Endodermal cell (in vitro differentiated cells): Measurements from ENCODE around the gene PTPRN2. TPM values are rescaled to one million over a fixed set of nuclear protein-coding genes. Genes with fewer than 3 reads are reported as not detected.

ENCODE experiments used
- DNase-seq: peaks from one replicate; pipeline ENCODE4 v3.0.0-alpha.2; 2017
- H3K27ac ChIP-seq: 2 replicates; pipeline ENCODE4 v1.5.1; 2013; ENCODE audit warnings: mild to moderate bottlenecking, low read depth, low read length, moderate library complexity
- H3K27me3 ChIP-seq: 2 replicates; pipeline ENCODE4 v1.6.1; 2013; ENCODE audit warnings: mild to moderate bottlenecking, low read length, moderate library complexity; ENCODE audit not compliant: insufficient read depth, control insufficient read depth, poor library complexity, severe bottlenecking
- H3K36me3 ChIP-seq: 2 replicates; pipeline ENCODE4 v1.7.0; 2013; ENCODE audit warnings: mild to moderate bottlenecking, low read length, moderate library complexity; ENCODE audit not compliant: control insufficient read depth, insufficient read depth
- H3K4me1 ChIP-seq: one replicate; pipeline ENCODE4 v1.7.0; 2013; ENCODE audit warnings: low read length; ENCODE audit not compliant: control insufficient read depth, insufficient read depth
- H3K4me3 ChIP-seq: 2 replicates; pipeline ENCODE4 v1.5.1; 2013; ENCODE audit warnings: mild to moderate bottlenecking, low read length, moderate library complexity
- H3K9ac ChIP-seq: 2 replicates; pipeline ENCODE4 v1.6.1; 2013; ENCODE audit warnings: mild to moderate bottlenecking, low read length, moderate library complexity; ENCODE audit not compliant: poor library complexity, severe bottlenecking; ENCODE audit errors: extremely low read depth
- H3K9me3 ChIP-seq: 2 replicates; pipeline ENCODE4 v1.6.1; 2013; ENCODE audit warnings: mild to moderate bottlenecking, low read length, moderate library complexity; ENCODE audit not compliant: control insufficient read depth
- H3K27ac Mint-ChIP-seq: 2 replicates; pipeline ENCODE4 v1.8.0; 2020; ENCODE audit warnings: mixed read lengths
- H3K27me3 Mint-ChIP-seq: 2 replicates; pipeline ENCODE4 v1.8.0; 2021; ENCODE audit warnings: mild to moderate bottlenecking, mixed read lengths; ENCODE audit not compliant: insufficient read depth
- H3K36me3 Mint-ChIP-seq: 2 replicates; pipeline ENCODE4 v1.8.0; 2020; ENCODE audit warnings: low read depth, mixed read lengths
- H3K4me1 Mint-ChIP-seq: 2 replicates; pipeline ENCODE4 v1.8.0; 2020; ENCODE audit warnings: mixed read lengths
- H3K4me3 Mint-ChIP-seq: 2 replicates; pipeline ENCODE4 v1.8.0; 2020; ENCODE audit warnings: mild to moderate bottlenecking, moderate library complexity, mixed read lengths
- H3K9me3 Mint-ChIP-seq: 2 replicates; pipeline ENCODE4 v1.8.0; 2020; ENCODE audit warnings: mild to moderate bottlenecking, mixed read lengths
- CTCF ChIP-seq: fragments of 200-600 bp; sonication (generic); conservative IDR thresholded peaks from 2 replicates; pipeline ENCODE4 v1.5.0; 2021; ENCODE audit warnings: antibody characterized with exemption, mild to moderate bottlenecking
- WGBS, 2 experiments: methylation state at CpG; one replicate each; pipeline versions ENCODE4 v1.1.5 to v1.1.7; 2013; ENCODE audit warnings: missing lambda C conversion rate in 2 of 2, mixed read lengths in 1 of 2; ENCODE audit not compliant: insufficient coverage in 1 of 2, insufficient read length in 1 of 2; 5-methylcytosine and 5-hydroxymethylcytosine counted together
- total RNA-seq, 2 donors: library from RNA; stranded (reverse); fragmentation: NEBNext Ultra II Directional in 1 of 2; extraction: Animal tissue kit (Norgen Biotek cat#: 25700) in 1 of 2; gene quantifications; 2 replicates in 1 of 2; 3 replicates in 1 of 2; pipeline ENCODE4 v1.2.1, GENCODE V29; 2021

Gene PTPRN2
- total RNA-seq, 2 donors from 2014 or later = 0.69 to 1.2 TPM

DNA sequence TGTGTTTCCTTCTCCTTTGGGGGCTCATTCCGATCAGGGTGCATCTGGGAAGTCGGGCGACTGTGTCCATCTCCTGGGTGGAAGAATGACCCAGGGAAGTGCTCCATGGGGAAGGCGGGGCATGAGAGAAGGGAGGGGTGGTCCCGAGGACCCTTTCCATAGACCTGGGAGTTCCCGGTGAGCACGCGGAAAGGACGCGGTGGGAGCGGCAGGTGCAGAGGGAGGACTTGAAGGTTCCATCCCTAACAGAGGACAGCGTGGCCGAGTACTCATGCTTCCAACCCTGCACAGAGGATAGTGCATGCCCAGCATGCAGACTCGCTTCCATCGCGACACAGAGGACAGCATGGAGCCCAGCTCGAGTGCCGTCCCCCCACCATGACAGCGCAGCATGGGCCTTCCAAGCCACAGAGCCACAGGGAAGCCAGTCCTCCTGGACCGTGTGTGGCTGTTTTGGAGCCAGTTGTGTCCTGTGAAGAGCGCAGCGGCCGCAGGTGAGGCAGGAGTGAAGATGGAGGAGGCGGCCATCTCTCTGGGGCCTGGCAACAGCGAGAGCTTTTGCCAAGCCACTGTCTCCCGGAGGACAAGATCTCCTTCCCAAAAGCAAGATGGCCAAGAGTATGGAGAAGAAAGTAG lies 969.4 kb downstream of the PTPRN2 start:
- H3K4me1 ChIP-seq = no peaks in the 10 kb centered on the region
- 86 to 90% methylated on average over 21 to 26 of the region's 26 CpGs for WGBS, 2 experiments
- no peak overlapping the region for H3K4me3 ChIP-seq
- H3K36me3 ChIP-seq = no peaks in the 10 kb centered on the region
- H3K9me3 ChIP-seq = peaks cover 61% of the 10 kb centered on the region
- Mint-ChIP-seq H3K4me3 (no peak overlapping the region), H3K27ac (no peak overlapping the region), H3K27me3 (peaks cover 17% of the 10 kb centered on the region), H3K36me3 (no peaks in the 10 kb centered on the region), H3K9me3 (no peaks in the 10 kb centered on the region), H3K4me1 (no peaks in the 10 kb centered on the region)
- H3K27ac ChIP-seq = no peak overlapping the region
- TF ChIP-seq CTCF = no peak
- peak; percentile 30 for DNase-seq
- no peaks in the 10 kb centered on the region for H3K27me3 ChIP-seq
- no peak overlapping the region for H3K9ac ChIP-seq

GRCh38 chr7:157617401-157617800 lies 970.2 kb downstream of the PTPRN2 start:
- H3K27me3 ChIP-seq = no peaks in the 10 kb centered on the region
- WGBS, 2 experiments = 82 to 85% methylated on average over 15 to 19 of the region's 19 CpGs
- DNase-seq = no peak
- H3K36me3 ChIP-seq = no peaks in the 10 kb centered on the region
- Mint-ChIP-seq H3K27me3 (peaks cover 18% of the 10 kb centered on the region), H3K4me3 (no peak overlapping the region), H3K9me3 (no peaks in the 10 kb centered on the region), H3K4me1 (no peaks in the 10 kb centered on the region), H3K27ac (no peak overlapping the region), H3K36me3 (no peaks in the 10 kb centered on the region)
- H3K9me3 ChIP-seq = peaks cover 56% of the 10 kb centered on the region
- TF ChIP-seq CTCF = no peak
- H3K4me3 ChIP-seq = no peak overlapping the region
- H3K27ac ChIP-seq = no peak overlapping the region
- H3K4me1 ChIP-seq = no peaks in the 10 kb centered on the region
- H3K9ac ChIP-seq = no peak overlapping the region

DNA sequence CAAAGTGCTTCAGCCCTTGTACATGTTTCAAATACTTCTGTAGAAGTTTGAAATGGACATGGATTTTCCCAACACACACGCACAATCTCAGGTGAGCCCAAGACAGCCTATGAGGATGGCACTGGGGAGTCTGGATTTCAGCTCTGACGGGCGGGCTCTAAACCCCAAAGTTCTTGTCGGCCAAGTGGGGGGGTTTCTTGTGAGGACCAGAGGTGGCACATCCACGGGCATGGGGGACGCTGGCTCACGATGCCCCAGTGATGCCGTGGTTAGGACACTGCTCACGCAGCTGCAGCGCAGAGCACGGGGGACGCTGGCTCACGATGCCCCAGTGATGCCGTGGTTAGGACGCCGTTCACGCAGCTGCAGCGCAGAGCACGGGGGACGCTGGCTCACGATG lies 970.7 kb downstream of the PTPRN2 start:
- no peak for TF ChIP-seq CTCF
- peaks cover 3% of the 10 kb centered on the region for H3K9me3 Mint-ChIP-seq
- no peak overlapping the region for H3K27ac ChIP-seq
- H3K4me1 Mint-ChIP-seq = no peaks in the 10 kb centered on the region
- peaks cover 52% of the 10 kb centered on the region for H3K9me3 ChIP-seq
- H3K27ac Mint-ChIP-seq = no peak overlapping the region
- no peak for DNase-seq
- no peaks in the 10 kb centered on the region for H3K4me1 ChIP-seq
- whole genome bisulfite sequencing, 2 experiments = 86 to 89% methylated on average over 8 to 21 of the region's 21 CpGs
- no peaks in the 10 kb centered on the region for H3K27me3 ChIP-seq
- peaks cover 23% of the 10 kb centered on the region for H3K27me3 Mint-ChIP-seq
- H3K9ac ChIP-seq = no peak overlapping the region
- no peak overlapping the region for H3K4me3 Mint-ChIP-seq
- no peak overlapping the region for H3K4me3 ChIP-seq
- H3K36me3 ChIP-seq = no peaks in the 10 kb centered on the region
- no peaks in the 10 kb centered on the region for H3K36me3 Mint-ChIP-seq
